Right lobe of liver (tissue), 4 donors: ENCODE results near the gene PDYN.

Experiments used
- POLR2A ChIP-seq: fragments of 450-650 bp; IDR thresholded peaks from one replicate; pipeline ENCODE4 v1.6.1; 2017; ENCODE audit warnings: antibody characterized with exemption, mild to moderate bottlenecking
- TF ChIP-seq, protein P1 (sequence below), 4 donors: fragments of 200-600 bp in 3 of 4; fragments of 450-650 bp in 1 of 4; IDR thresholded peaks; one replicate each; pipeline versions ENCODE4 v1.5.1 to v1.8.0; 2016 to 2022; ENCODE audit warnings: antibody characterized with exemption in 4 of 4, mild to moderate bottlenecking in 2 of 4
- donor health status: DM: no; HTN: no; CAD: no.
- donor health status: DM: no; HTN: no; CAD: no.
- donor health status: DM: no; HTN: yes; CAD: no.

DNA sequence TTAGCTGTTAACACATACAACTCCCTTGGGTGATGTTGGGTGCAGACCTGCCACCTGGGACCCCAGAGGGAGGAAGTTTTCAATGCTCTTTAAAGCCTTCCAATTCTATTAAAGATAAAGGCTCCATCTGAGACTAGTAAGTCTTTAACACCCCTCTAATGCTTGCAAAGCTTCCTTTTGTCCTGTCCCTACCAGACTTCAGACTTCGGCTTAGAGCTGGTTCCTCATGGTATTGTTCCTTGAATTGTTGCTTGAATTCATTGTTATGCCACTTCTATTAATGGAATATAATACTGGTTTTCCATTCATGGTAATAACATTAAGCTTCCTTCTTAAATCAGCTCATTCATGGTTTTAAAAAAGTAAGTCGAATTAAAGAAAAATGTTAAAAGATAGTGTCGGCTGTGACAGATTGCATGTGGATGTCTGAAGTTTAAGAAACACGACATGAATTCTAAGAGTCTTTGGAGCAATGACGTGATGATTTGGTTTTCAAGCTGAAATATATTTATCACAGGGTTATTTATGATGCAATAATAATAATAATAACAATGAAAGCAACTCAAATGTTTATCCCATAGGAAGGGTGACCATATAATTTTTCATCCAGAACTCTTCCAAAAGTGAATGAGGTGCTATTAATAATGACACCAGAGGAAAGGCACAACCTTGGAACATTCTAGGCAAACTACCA, 21.8 kb downstream of the PDYN start:
- TF ChIP-seq, protein P1, sequence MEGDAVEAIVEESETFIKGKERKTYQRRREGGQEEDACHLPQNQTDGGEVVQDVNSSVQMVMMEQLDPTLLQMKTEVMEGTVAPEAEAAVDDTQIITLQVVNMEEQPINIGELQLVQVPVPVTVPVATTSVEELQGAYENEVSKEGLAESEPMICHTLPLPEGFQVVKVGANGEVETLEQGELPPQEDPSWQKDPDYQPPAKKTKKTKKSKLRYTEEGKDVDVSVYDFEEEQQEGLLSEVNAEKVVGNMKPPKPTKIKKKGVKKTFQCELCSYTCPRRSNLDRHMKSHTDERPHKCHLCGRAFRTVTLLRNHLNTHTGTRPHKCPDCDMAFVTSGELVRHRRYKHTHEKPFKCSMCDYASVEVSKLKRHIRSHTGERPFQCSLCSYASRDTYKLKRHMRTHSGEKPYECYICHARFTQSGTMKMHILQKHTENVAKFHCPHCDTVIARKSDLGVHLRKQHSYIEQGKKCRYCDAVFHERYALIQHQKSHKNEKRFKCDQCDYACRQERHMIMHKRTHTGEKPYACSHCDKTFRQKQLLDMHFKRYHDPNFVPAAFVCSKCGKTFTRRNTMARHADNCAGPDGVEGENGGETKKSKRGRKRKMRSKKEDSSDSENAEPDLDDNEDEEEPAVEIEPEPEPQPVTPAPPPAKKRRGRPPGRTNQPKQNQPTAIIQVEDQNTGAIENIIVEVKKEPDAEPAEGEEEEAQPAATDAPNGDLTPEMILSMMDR (IDR thresholded peaks at IDR 0.05) = no peak
- no peak for TF ChIP-seq POLR2A
